ENCODE results near the gene C11orf98.

Gene C11orf98

GRCh38 chr11:62615521-62615920 lies 49.5 kb downstream of the C11orf98 start:
- no peak overlapping the region for H3K4me3 ChIP-seq (ENCODE audit: low read length)
- no peak for DNase-seq (ENCODE audit: low read depth)
- TF ChIP-seq, protein P1, sequence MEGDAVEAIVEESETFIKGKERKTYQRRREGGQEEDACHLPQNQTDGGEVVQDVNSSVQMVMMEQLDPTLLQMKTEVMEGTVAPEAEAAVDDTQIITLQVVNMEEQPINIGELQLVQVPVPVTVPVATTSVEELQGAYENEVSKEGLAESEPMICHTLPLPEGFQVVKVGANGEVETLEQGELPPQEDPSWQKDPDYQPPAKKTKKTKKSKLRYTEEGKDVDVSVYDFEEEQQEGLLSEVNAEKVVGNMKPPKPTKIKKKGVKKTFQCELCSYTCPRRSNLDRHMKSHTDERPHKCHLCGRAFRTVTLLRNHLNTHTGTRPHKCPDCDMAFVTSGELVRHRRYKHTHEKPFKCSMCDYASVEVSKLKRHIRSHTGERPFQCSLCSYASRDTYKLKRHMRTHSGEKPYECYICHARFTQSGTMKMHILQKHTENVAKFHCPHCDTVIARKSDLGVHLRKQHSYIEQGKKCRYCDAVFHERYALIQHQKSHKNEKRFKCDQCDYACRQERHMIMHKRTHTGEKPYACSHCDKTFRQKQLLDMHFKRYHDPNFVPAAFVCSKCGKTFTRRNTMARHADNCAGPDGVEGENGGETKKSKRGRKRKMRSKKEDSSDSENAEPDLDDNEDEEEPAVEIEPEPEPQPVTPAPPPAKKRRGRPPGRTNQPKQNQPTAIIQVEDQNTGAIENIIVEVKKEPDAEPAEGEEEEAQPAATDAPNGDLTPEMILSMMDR (IDR thresholded peaks at IDR 0.05; ENCODE audit: insufficient read depth, low read depth, low read length, missing control alignments): no peak

DNA sequence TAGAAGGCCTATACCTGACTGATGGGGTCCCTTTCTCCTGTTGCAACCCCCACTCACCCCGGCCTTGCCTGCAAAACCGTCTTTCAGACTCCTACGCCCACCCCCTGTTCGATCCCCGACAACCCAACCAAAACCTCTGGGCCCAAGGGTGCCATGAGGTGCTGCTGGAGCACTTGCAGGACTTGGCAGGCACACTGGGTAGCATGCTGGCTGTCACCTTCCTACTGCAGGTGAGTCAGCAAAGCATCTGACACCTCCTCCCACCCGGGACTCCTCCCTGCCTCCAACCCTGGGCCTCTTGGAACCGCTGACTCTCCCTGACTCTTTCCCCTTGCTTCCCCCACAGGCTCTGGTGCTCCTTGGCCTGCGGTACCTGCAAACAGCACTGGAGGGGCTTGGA lies 50.7 kb downstream of the C11orf98 start:
- H3K4me3 ChIP-seq (ENCODE audit: low read length): no peak overlapping the region
- TF ChIP-seq, protein P1 (IDR thresholded peaks at IDR 0.05; ENCODE audit: insufficient read depth, low read depth, low read length, missing control alignments): no peak
- peak; percentile 75 for DNase-seq (ENCODE audit: low read depth)

GRCh38 chr11:62613291-62613778 lies 51.7 kb downstream of the C11orf98 start:
- TF ChIP-seq, protein P1 (IDR thresholded peaks at IDR 0.05; ENCODE audit: insufficient read depth, low read depth, low read length, missing control alignments): no peak
- H3K4me3 ChIP-seq (ENCODE audit: low read length): no peak overlapping the region
- DNase-seq (ENCODE audit: low read depth): no peak

Measured in epithelial cell of esophagus (primary cell).